HCT116 (cell line): ENCODE results near the gene HSPG2. TPM values are rescaled to one million over a fixed set of nuclear protein-coding genes. Genes with fewer than 3 reads are reported as not detected.

ENCODE experiments used
- ATAC-seq: fragments of 200-7000 bp; cut with Tn5 transposase; 2 replicates; pipeline ENCODE4 v1.9.1; 2020; ENCODE audit warnings: mild to moderate bottlenecking, moderate library complexity
- BruUV-seq: library from RNA; stranded (reverse); fragments of 400-500 nt; replicated peaks from 2 replicates; lab custom pipeline; 2021; lab: Mats Ljungman, UMichigan
- CTCF ChIA-PET: fragments of 300-600 bp; sonication (Branson Sonifier 250); formaldehyde crosslinking; loops from one replicate; lab custom pipeline; 2021; ENCODE audit warnings: antibody characterized with exemption; lab: Charles Lee
- POLR2A ChIA-PET: fragments of 300-600, 350-600 bp; sonication (Branson Sonifier 250); formaldehyde crosslinking; loops from one replicate; lab custom pipeline; 2021; ENCODE audit warnings: antibody characterized with exemption; lab: Charles Lee
- RAD21 ChIA-PET, 2 experiments: fragments of 300-600 bp; sonication (Branson Sonifier 250); formaldehyde crosslinking; loops; one replicate each; lab custom pipeline; 2023; ENCODE audit warnings: low total read pairs in 2 of 2; ENCODE audit not compliant: uncharacterized antibody in 2 of 2, unreplicated experiment in 2 of 2, low non-redundant PET in 1 of 2; lab: Charles Lee
- DNase-seq: peaks from one replicate; pipeline ENCODE4 v3.0.0-alpha.2; 2010; ENCODE audit warnings: low read depth, low spot score
- H2AFZ ChIP-seq: fragments of 200-600 bp; shearing (Covaris generic), sonication (generic); 2 replicates; pipeline ENCODE4 v1.6.1; 2017; ENCODE audit warnings: low read depth, mixed run types, mixed read lengths, antibody characterized with exemption, low read length; ENCODE audit not compliant: poor library complexity, severe bottlenecking
- H3K27ac ChIP-seq: 2 replicates; pipeline ENCODE4 v1.5.1; 2012; ENCODE audit warnings: low read depth, low read length
- H3K27me3 ChIP-seq: fragments of 200-600 bp; sonication (generic); 2 replicates; pipeline ENCODE4 v1.6.1; 2016; ENCODE audit warnings: mixed run types, low read length, mixed read lengths; ENCODE audit not compliant: insufficient read depth
- H3K36me3 ChIP-seq, 2 experiments: fragments of 200-500 bp in 1 of 2; fragments of 200-600 bp in 1 of 2; sonication (Bioruptor generic) in 1 of 2; sonication (generic) in 1 of 2; 2 replicates each; pipeline versions ENCODE4 v1.5.1 to v1.6.1; 2014 to 2016; ENCODE audit warnings: low read length in 2 of 2, inconsistent platforms in 1 of 2, mixed read lengths in 1 of 2, mixed run types in 1 of 2; ENCODE audit not compliant: insufficient read depth in 2 of 2, control insufficient read depth in 1 of 2
- H3K4me1 ChIP-seq, 2 experiments: fragments of 200-600 bp in 1 of 2; sonication (generic) in 1 of 2; 2 replicates each; pipeline versions ENCODE4 v1.5.1 to v1.6.1; 2012 to 2017; ENCODE audit warnings: low read length in 2 of 2, inconsistent platforms in 1 of 2, mild to moderate bottlenecking in 1 of 2, mixed read lengths in 1 of 2, mixed run types in 1 of 2, moderate library complexity in 1 of 2; ENCODE audit not compliant: insufficient read depth in 2 of 2, control insufficient read depth in 1 of 2
- H3K4me2 ChIP-seq: fragments of 200-600 bp; sonication (generic); 2 replicates; pipeline ENCODE4 v1.6.1; 2017; ENCODE audit warnings: mixed run types, low read length, mixed read lengths
- H3K4me3 ChIP-seq, 2 experiments: fragments of 200-600 bp in 1 of 2; sonication (generic) in 1 of 2; replicated peaks in 1 of 2; 2 replicates each; pipeline ENCODE4 v1.5.1; 2011 to 2016; ENCODE audit warnings: low read length in 2 of 2, control low read depth in 1 of 2, low read depth in 1 of 2, mild to moderate bottlenecking in 1 of 2, mixed read lengths in 1 of 2, mixed run types in 1 of 2
- H3K79me2 ChIP-seq: fragments of 200-600 bp; sonication (generic); 2 replicates; pipeline ENCODE4 v1.6.1; 2017; ENCODE audit warnings: mild to moderate bottlenecking, mixed run types, low read length, moderate library complexity, mixed read lengths; ENCODE audit not compliant: insufficient read depth
- H3K9ac ChIP-seq: fragments of 200-600 bp; sonication (generic); 2 replicates; pipeline ENCODE4 v1.6.1; 2016; ENCODE audit warnings: low read length, mixed read lengths
- H3K9me2 ChIP-seq: fragments of 200-600 bp; sonication (generic), shearing (Covaris generic); 2 replicates; pipeline ENCODE4 v1.6.1; 2017; ENCODE audit warnings: mixed run types, mild to moderate bottlenecking, moderate library complexity; ENCODE audit not compliant: insufficient read depth
- H3K9me3 ChIP-seq, 2 experiments: fragments of 200-500 bp in 1 of 2; fragments of 200-600 bp in 1 of 2; sonication (Bioruptor generic) in 1 of 2; sonication (generic) in 1 of 2; 2 replicates each; pipeline ENCODE4 v1.6.1; 2014 to 2017; ENCODE audit warnings: low read length in 2 of 2, mixed read lengths in 2 of 2, inconsistent platforms in 1 of 2, low read depth in 1 of 2, mild to moderate bottlenecking in 1 of 2, mixed run types in 1 of 2, moderate library complexity in 1 of 2; ENCODE audit not compliant: control insufficient read depth in 1 of 2, insufficient read depth in 1 of 2
- H4K20me1 ChIP-seq: fragments of 200-600 bp; sonication (generic), shearing (Covaris generic); 2 replicates; pipeline ENCODE4 v1.6.1; 2017; ENCODE audit warnings: mixed run types, mild to moderate bottlenecking, moderate library complexity; ENCODE audit not compliant: insufficient read depth
- ATF3 ChIP-seq: IDR thresholded peaks from 2 replicates; pipeline ENCODE4 v1.6.1; 2012
- CTCF ChIP-seq, 3 experiments: fragments of 200-600 bp in 1 of 3; sonication (generic) in 1 of 3; IDR thresholded peaks in 2 of 3; conservative IDR thresholded peaks in 1 of 3; 2 replicates each; pipeline ENCODE4 v1.5.1; 2012 to 2017; ENCODE audit warnings: low read depth in 2 of 3, low read length in 2 of 3, antibody characterized with exemption in 1 of 3, borderline replicate concordance in 1 of 3, control low read depth in 1 of 3, mild to moderate bottlenecking in 1 of 3, mixed read lengths in 1 of 3, mixed run types in 1 of 3, moderate library complexity in 1 of 3; ENCODE audit not compliant: insufficient read depth in 1 of 3
- EGR1 ChIP-seq: IDR thresholded peaks from 2 replicates; pipeline ENCODE4 v1.6.1; 2012; ENCODE audit warnings: low read depth
- ELF1 ChIP-seq: IDR thresholded peaks from 2 replicates; pipeline ENCODE4 v1.6.1; 2012; ENCODE audit warnings: low read depth, borderline replicate concordance
- EZH2phosphoT487 ChIP-seq: fragments of 200-600 bp; IDR thresholded peaks from 2 replicates; pipeline ENCODE4 v1.6.1; 2018; ENCODE audit warnings: antibody characterized with exemption, borderline replicate concordance
- FOSL1 ChIP-seq: IDR thresholded peaks from 2 replicates; pipeline ENCODE4 v1.6.1; 2012; ENCODE audit warnings: low read depth
- JUND ChIP-seq: IDR thresholded peaks from 2 replicates; pipeline ENCODE4 v1.6.1; 2012
- POLR2A ChIP-seq: IDR thresholded peaks from 2 replicates; pipeline ENCODE4 v1.7.0; 2011; ENCODE audit warnings: borderline replicate concordance; ENCODE audit not compliant: insufficient read depth, insufficient read length; ENCODE audit errors: extremely low read depth
- POLR2AphosphoS5 ChIP-seq: IDR thresholded peaks from 2 replicates; pipeline ENCODE4 v1.6.1; 2011; ENCODE audit warnings: mild to moderate bottlenecking, low read depth, low read length, moderate library complexity
- RAD21 ChIP-seq: IDR thresholded peaks from 2 replicates; pipeline ENCODE4 v1.6.1; 2012; ENCODE audit warnings: low read depth, mild to moderate bottlenecking
- REST ChIP-seq: IDR thresholded peaks from 2 replicates; pipeline ENCODE4 v1.6.1; 2012; ENCODE audit warnings: low read depth
- SIN3A ChIP-seq: IDR thresholded peaks from 2 replicates; pipeline ENCODE4 v1.6.1; 2012; ENCODE audit warnings: low read depth
- SP1 ChIP-seq: IDR thresholded peaks from 2 replicates; pipeline ENCODE4 v1.6.1; 2012; ENCODE audit warnings: low read depth
- ZFX ChIP-seq: fragments of 450-650 bp; IDR thresholded peaks from 2 replicates; pipeline ENCODE4 v1.6.1; 2017
- ZNF274 ChIP-seq: fragments of 200-500 bp; sonication (Bioruptor generic); IDR thresholded peaks from 2 replicates; pipeline ENCODE4 v1.6.1; 2014; ENCODE audit warnings: mild to moderate bottlenecking, low read depth, low read length, inconsistent platforms
- intact Hi-C: fragments of 100-400 bp; cut with micrococcal nuclease; formaldehyde crosslinking; loops from 2 replicates; pipeline ENCODE4 v1.10.0; 2022
- total RNA-seq: library from RNA; stranded (reverse); gene quantifications from one replicate; pipeline ENCODE4 v1.2.1, GENCODE V29; 2021; ENCODE audit not compliant: unreplicated experiment

The HSPG2 gene
- total RNA-seq, 1 experiment from 2014 or later: 55.7 TPM

DNA sequence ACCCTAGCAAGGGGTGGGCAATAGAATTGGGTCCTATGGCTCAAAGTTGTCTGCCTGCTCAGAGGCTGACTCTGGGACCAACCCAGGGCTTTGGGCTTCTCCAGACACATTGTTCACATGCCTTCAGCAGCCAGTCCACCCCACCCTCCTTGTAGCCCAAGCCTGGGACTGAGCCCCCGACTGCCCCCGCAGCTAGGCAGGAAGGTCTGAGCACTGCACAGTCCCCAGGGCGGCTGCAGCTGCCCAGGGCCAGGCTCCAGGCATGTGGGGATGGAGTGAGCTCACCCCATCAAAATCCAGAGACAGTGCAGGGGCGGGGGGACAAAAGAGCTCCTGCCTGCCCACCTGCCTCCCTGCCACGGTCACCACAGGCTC is 35.6 kb downstream of the HSPG2 start:
- no peak for TF ChIP-seq RAD21
- no peak for TF ChIP-seq SP1
- no peak for TF ChIP-seq ZFX
- TF ChIP-seq POLR2A: no peak
- no peak for TF ChIP-seq EZH2phosphoT487
- no peak for TF ChIP-seq JUND
- TF ChIP-seq ATF3: no peak
- TF ChIP-seq POLR2AphosphoS5: no peak
- no peak overlapping the region for H2AFZ ChIP-seq
- H3K4me2 ChIP-seq: no peak overlapping the region
- BruUV-seq: no TSS peak
- RAD21 ChIA-PET: no interaction called here
- no peaks in the 10 kb centered on the region for H3K27me3 ChIP-seq
- DNase-seq: no peak
- H3K79me2 ChIP-seq: no peaks in the 10 kb centered on the region
- POLR2A ChIA-PET: no interaction called here
- no peak overlapping the region; the same call in 1 of the 2 replicates for H3K27ac ChIP-seq
- no peaks in the 10 kb centered on the region for H4K20me1 ChIP-seq
- intact Hi-C loops: no loop called here
- H3K4me3 ChIP-seq: no peak overlapping the region
- CTCF ChIA-PET: no interaction called here
- peaks cover 0 to 10% of the 10 kb centered on the region in 2 experiments; a peak in 3 of 4 replicates for H3K4me1 ChIP-seq
- H3K36me3 ChIP-seq: no peaks in the 10 kb centered on the region
- ATAC-seq: no peak
- H3K9me2 ChIP-seq: no peaks in the 10 kb centered on the region
- no peak overlapping the region for H3K9ac ChIP-seq
- no peaks in the 10 kb centered on the region for H3K9me3 ChIP-seq

GRCh38 chr1:21900766-21901472 is 36.2 kb downstream of the HSPG2 start:
- RAD21 ChIA-PET: no interaction called here
- no peak overlapping the region for H3K27ac ChIP-seq
- H3K36me3 ChIP-seq: no peaks in the 10 kb centered on the region
- peaks cover 0 to 10% of the 10 kb centered on the region in 2 experiments; a peak in 3 of 4 replicates for H3K4me1 ChIP-seq
- no peak overlapping the region for H2AFZ ChIP-seq
- no peaks in the 10 kb centered on the region for H4K20me1 ChIP-seq
- no peaks in the 10 kb centered on the region for H3K9me2 ChIP-seq
- no peaks in the 10 kb centered on the region for H3K79me2 ChIP-seq
- no peak overlapping the region for H3K4me2 ChIP-seq
- BruUV-seq: no TSS peak
- ATAC-seq (no peak), DNase-seq (no peak)
- intact Hi-C loops: no loop called here
- no peaks in the 10 kb centered on the region for H3K9me3 ChIP-seq
- no peak overlapping the region for H3K9ac ChIP-seq
- CTCF ChIA-PET: no interaction called here
- POLR2A ChIA-PET: no interaction called here
- H3K4me3 ChIP-seq: no peak overlapping the region
- H3K27me3 ChIP-seq: no peaks in the 10 kb centered on the region
- TF ChIP-seq ZNF274 (no peak), SP1 (no peak), ATF3 (no peak), SIN3A (no peak), JUND (no peak), EZH2phosphoT487 (no peak), EGR1 (no peak), CTCF (IDR thresholded peaks at IDR 0.05 in 2 of 3, conservative IDR thresholded peaks at IDR 0.05 in 1 of 3; ENCODE audit: borderline replicate concordance in 1 of 3, insufficient read depth in 1 of 3, low read depth in 2 of 3, low read length in 2 of 3) (no peak), ELF1 (no peak), REST (no peak), FOSL1 (no peak)
